GM12874 (cell line): ENCODE results near the gene GPX3.

Experiments
- CTCF ChIP-seq: IDR thresholded peaks from 2 replicates; pipeline ENCODE4 v1.5.1; 2011; ENCODE audit warnings: low read depth, mild to moderate bottlenecking, control low read depth, low read length, moderate library complexity; ENCODE audit not compliant: insufficient read depth

The GPX3 gene

DNA sequence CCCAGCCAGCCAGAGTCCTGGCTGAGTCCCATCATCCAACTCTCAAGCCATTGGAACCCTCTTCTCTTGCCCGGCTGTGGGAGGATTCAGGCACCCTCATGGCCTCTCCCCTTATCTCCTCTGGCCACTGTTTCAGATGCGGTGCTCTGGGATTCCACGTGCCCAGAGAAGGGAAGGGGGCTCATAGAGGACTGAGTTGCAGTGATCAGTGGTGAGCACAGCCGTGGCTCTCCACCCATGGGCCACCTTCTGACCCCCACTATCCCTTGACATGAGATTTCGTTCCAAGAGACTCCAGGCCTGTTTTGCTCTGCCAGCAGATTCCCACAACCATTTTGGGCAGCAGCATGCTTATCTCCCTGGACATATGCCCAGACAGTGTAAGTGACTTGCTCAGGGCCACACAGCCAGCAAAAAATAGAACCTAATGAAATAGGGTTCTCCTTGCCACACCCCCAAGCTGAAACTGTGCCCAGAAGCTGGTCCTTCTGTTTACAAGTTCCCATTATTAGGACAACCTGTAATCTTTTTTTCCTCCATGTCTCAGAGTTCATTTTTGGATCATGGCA is 2.7 kb downstream of the GPX3 start:
- no peak for TF ChIP-seq CTCF

GRCh38 chr5:151023651-151024050 is 3.3 kb downstream of the GPX3 start:
- TF ChIP-seq CTCF, result no peak

GRCh38 chr5:151024440-151025249 is 4.3 kb downstream of the GPX3 start:
- no peak for TF ChIP-seq CTCF

GRCh38 chr5:151025250-151025606 is 4.8 kb downstream of the GPX3 start:
- no peak for TF ChIP-seq CTCF

DNA sequence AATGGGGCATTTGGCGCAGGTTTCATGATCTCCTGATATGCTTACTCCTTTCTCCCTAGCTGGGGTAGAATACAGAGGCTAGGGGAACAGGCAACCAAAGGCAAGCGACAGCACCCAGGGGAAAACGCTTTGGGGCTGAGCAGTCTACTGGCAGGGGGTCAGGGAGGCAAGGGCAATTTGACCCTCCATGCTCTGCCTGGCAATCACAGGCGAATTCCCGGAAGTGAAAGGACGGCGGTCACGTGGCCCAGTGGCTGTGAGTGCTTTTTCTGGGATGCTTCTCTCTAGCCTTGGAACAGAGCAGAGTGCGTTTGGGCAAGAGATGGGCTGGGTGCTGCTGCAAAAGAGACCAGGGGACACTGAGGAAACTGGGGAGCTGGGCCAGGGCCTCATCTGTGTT is 5.7 kb downstream of the GPX3 start:
- TF ChIP-seq CTCF, result no peak

GRCh38 chr5:151026679-151027078 is 6.3 kb downstream of the GPX3 start:
- no peak for TF ChIP-seq CTCF

DNA sequence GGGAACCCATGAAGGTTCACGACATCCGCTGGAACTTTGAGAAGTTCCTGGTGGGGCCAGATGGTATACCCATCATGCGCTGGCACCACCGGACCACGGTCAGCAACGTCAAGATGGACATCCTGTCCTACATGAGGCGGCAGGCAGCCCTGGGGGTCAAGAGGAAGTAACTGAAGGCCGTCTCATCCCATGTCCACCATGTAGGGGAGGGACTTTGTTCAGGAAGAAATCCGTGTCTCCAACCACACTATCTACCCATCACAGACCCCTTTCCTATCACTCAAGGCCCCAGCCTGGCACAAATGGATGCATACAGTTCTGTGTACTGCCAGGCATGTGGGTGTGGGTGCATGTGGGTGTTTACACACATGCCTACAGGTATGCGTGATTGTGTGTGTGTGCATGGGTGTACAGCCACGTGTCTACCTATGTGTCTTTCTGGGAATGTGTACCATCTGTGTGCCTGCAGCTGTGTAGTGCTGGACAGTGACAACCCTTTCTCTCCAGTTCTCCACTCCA is 7.6 kb downstream of the GPX3 start:
- no peak for TF ChIP-seq CTCF
